GF-D8 (cell line): ENCODE data around the gene APOL1.
"Not testable (repeated sequence)": the region's sequence is repeated elsewhere in the genome, so short reads cannot be mapped to it uniquely, and the experiment has no call there.

ENCODE experiments used
- DNase-seq: peaks from one replicate; lab custom pipeline; 2025; lab: John Stamatoyannopoulos, UW

Gene APOL1

DNA sequence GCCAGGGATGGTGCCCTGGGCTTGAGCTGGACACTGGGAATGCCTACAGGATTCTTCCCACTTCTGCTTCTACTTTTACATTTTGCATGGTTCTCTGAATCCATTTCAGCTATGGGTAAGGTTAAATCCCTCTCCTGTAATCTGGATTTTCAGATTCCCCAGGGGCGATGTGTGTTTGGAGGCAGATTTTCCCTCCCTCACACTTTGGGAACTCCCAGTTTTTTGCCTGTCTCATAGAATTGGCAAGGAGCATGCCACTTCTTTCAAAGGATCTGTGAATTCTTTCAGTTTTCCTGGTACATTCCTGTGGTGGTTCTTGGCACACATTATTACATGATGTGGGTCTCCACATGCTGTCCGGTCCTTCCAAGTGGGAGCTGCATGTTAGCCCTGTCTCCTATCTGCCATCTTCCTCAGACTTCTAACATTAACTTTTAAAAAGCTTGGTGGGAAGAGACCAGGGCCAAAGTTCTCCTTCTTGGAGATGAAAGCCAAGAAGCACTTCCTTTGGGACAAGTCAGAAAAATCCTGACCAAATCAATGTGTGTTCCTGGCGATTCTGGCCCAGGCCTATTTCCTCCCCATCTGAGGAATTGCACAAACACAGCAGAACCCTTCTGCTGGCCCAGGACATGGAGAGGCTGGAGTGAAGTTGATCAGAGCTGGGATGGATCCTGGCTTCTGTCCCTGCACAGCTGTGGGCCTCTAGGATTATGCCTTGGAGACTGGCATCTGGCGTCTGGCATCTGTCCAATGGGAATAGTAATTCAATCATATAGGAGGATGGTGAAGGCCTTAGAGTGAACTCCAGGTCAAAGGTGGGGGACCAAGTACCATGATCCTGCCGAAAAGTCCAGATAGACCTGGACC is 8.2 kb upstream of the APOL1 start:
- DNase-seq: no peak

- no peak for DNase-seq
These were observed 7.1 kb upstream of the APOL1 start for GRCh38 chr22:36245805-36246356.

GRCh38 chr22:36246718-36247117 is 6.2 kb upstream of the APOL1 start:
- no peak for DNase-seq

DNA sequence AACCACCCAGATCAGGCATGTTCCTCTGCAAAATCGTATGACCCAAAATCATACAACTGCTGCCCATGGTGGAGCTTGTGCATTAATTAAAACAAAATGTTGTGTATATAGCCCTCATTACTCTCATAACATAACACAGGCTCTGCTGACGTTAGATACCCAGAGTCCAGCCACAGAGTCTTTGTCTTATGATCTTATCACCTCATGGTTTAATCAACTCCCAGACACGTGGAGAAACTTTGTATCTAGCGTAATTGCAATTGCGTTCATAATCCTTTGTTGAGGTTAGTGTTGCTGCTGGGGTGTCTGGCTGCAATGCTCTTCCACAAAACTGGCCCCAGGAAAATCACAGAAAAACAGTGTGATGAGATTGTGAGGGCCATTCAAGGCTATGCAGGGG is 5.0 kb upstream of the APOL1 start:
- no peak for DNase-seq

- DNase-seq: no peak
These were observed 3.8 kb upstream of the APOL1 start for GRCh38 chr22:36249160-36249559.

- DNase-seq: not testable (repeated sequence)
These were observed 2.5 kb upstream of the APOL1 start for GRCh38 chr22:36250292-36250960.

DNA sequence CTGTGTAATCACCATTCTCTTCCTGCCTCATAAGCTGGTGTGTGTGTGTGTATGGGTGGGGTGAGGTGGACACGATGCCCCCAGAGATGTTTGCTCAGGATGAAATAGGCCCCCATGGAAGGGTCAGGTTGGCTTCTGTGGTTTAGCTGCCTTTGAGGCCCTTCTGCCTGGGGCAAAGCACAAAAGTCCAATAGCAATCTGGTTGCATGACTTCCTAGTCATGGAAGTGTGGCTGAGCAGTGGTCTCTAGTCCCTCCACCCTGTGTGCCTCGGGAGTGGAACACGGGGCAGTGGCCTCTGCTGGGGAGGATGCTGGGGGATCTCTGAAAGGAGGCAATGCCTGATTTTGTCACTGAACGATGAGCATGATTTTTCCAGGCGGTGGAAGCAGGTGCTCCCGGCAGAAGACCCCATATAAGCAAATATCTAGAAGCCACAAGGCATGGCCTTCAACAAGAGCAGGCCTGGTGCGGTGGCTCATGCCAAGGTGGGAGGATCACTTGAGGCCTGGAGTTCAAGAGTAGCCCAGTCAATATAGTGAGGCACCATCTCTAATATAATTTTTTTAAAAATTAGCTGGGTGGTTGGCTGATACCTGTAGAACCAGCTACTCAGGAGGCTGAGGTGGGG is 839 bp upstream of the APOL1 start:
- DNase-seq: not testable (repeated sequence)

DNA sequence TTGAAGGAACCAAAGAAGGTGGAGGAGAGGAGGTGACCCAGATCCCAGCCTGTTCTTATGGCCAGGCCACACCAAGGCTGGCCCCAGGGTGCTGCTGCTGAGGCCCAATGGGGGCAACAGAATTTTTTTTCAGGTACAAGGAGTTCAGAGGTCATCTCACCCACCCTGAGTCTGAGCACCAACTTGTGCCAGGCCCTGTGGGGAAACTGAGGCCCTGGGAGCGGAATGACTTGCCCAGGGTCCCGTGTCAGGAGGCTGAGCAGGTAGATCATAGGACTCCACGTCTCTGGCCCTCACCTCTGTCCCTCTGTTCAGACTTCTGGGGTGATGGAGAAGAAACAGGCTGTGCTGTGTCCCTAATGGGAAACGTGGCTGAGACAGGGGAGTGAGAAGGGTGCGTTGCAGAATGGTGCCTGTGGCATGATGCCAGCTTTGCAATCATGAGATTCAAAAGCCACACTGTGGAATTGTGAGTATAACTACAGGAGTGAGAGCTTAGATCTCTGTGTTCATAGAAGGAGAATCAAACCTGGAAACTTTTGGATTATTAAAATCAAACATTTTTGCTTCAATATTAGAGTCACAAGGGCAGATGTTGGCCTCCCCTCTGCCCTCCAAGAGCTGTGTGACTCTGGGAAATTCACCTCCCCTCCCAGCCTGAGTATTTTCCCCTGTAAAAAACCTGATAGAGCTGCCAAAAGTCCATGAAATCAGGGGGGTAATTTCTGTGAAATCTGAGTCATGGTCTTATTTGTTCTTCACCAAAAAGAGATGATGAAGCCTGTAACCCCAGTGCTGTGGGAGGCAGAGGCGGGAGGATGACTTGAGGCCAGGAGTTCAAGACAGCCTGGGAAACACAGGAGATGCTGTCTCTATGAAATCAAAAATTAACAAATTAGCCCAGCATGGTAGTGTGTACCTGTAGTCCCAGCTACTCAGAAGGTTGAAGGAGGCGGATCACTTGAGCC is 874 bp downstream of the APOL1 start:
- no peak for DNase-seq

DNA sequence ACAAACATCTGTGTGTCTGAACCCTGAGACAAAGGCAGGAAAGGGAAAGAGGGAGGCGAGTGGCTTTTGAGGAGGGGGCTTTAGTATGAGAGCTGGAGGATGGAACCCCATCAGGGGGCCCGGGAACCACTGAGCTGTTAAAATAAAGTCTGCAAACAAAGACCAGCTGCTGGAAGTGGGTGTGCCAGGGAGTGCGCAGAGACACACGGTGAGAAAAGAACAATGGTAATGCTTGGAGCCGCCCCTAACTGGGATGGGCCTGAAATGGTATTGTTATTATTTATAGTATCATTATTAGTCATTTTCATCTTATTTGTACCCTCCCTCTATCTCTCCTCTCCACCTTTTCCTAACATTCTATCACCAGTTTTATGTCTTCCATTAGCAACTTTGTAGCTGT is 2.6 kb downstream of the APOL1 start:
- DNase-seq: not testable (repeated sequence)

DNA sequence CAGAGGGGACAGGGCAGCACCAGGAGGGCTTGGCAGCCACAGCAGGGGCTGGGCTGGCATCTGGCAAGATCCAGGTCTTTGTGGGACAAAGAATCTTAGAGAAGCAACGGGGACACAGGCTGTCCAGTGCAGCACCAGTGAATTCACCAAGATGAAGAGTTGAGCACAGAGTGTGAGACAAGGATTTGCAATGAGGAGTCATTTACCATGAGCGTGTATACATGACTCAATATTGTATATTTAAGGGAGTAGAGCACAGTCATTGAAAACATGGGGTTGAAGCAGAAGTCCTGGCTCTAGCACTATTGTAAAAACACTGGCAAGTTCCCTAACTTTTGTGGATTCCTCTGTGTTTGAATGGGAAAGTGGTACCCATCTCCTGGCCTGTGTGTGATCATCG is 3.5 kb downstream of the APOL1 start:
- no peak for DNase-seq

- no peak for DNase-seq
These were observed 4.4 kb downstream of the APOL1 start for GRCh38 chr22:36257308-36257707.

DNA sequence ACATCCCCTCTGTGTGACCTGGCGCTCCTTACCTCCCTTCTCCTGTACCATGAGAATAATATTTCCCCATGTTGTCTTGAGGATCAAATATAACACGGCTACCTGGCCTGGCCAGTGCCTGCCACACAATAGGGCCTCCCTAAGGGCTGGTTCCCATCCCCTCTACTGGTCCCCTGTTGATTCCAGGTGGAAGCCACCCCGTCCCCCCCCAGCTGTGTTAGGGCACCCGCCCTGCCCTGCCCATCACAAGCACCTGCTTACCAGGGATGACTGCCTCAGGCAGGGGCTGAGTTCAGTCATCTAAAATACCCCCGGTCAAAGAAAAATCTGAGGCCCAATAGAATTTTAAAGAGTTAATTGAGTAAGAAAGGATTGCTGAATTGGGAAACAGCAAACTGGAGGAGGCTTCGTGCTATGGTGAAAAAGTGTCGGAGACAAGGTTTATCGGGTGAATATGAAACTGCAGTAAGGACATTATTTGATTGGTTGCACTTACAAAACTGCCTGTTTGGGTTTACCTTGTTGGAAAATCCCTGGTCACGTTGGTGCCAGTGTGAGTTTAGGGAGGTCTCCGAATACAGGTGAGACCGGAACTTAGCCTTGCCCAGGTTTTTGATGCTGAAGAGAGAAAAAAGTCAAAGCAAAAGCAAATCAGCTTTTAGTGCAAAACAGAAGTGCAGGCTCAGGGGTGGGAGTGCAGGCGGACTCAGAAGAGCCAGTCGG is 5.2 kb downstream of the APOL1 start:
- DNase-seq: no peak

- DNase-seq: peak; percentile 8
These were observed 6.0 kb downstream of the APOL1 start for GRCh38 chr22:36258701-36259614.

DNA sequence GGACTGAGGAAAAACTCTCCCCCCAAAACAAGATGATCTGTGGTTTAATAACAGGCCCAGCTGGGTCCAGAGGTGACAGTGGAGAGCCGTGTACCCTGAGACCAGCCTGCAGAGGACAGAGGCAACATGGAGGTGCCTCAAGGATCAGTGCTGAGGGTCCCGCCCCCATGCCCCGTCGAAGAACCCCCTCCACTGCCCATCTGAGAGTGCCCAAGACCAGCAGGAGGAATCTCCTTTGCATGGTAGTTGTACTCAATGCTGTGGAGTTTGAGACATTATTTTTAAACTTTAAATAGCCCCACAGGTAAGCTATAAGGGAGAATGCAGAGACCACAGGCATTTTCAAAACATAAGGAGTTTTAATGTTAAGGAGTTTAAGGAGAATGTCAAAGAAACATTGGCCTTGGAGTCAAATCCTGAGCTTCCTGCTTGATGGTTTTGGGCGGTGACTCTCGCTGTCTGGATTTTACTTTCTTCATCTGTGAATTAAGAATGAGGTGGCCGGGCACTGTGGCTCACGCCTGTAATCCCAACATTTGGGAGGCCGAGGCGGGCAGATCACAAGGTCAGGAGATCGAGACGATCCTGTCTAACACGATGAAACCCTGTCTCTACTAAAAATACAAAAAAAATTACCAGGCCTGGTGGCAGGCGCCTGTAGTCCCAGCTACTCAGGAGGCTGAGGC is 6.8 kb downstream of the APOL1 start:
- DNase-seq: no peak

GRCh38 chr22:36261675-36262074 is 8.7 kb downstream of the APOL1 start:
- DNase-seq: not testable (repeated sequence)

DNA sequence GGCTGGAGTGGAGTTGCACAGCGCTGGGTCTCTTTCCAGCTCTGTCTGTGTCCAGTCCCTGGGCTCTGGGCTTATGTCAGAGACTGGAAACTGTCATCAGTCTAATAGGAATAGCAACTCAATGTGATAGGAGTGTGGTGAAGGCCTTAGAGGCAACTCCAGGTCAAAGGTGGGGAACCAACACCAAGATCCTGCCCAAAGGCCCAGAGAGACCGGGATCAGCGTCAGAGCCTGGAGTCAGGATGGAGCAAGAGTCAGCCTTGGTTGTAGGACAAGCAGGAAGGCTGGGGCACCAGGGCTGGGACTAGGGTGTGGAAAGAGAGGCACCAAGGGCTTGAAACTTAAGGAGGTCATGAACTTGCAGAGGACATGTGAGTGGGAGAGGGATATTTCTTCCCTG is 9.4 kb downstream of the APOL1 start:
- not testable (repeated sequence) for DNase-seq

DNA sequence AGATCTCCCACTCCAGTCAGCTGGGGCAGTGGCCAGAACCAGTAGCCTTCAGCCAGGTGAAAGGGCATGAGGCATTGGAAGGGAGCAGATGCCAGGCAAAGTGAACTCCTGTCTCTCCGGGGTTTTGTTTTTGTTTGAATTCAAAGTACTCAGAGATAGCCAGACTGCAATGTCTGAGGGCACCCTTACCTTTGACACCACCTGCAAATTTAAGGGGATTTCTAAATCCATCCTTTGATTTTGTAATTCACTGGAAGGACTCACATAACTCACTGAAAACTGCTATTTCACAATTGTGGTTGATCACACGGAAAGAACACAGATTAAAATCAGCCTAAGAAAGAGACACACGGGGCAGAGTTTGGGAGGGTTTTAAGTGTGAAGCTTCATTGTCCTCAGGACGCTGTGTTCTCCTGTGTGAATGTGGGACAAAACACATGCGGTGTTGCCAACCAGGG is 10.3 kb downstream of the APOL1 start:
- DNase-seq: peak; percentile 22

GRCh38 chr22:36263886-36264664 is 11.1 kb downstream of the APOL1 start:
- DNase-seq: not testable (repeated sequence)
